Calu3 (cell line): ENCODE measurements around the gene SLX4. TPM values are rescaled to one million over a fixed set of nuclear protein-coding genes. Genes with fewer than 3 reads are reported as not detected.

ENCODE experiments used
- BruUV-seq: library from RNA; stranded (reverse); fragments of 400-500 nt; replicated peaks from 2 replicates; lab custom pipeline; 2021; lab: Mats Ljungman, UMichigan
- CTCF ChIA-PET: fragments of 300-600 bp; sonication (Branson Sonifier 250); formaldehyde crosslinking; loops from one replicate; lab custom pipeline; 2022; ENCODE audit warnings: antibody characterized with exemption; lab: Charles Lee
- DNase-seq: peaks from one replicate; pipeline ENCODE4 v3.0.0; 2022
- H3K27ac Mint-ChIP-seq: one replicate; pipeline ENCODE4 v1.8.0; 2022; ENCODE audit warnings: mixed read lengths; ENCODE audit not compliant: unreplicated experiment
- H3K27me3 Mint-ChIP-seq: one replicate; pipeline ENCODE4 v1.8.0; 2022; ENCODE audit warnings: mixed read lengths; ENCODE audit not compliant: unreplicated experiment
- H3K36me3 Mint-ChIP-seq: one replicate; pipeline ENCODE4 v1.8.0; 2022; ENCODE audit warnings: mild to moderate bottlenecking, moderate library complexity, mixed read lengths; ENCODE audit not compliant: insufficient read depth, unreplicated experiment
- H3K4me1 Mint-ChIP-seq: one replicate; pipeline ENCODE4 v1.8.0; 2022; ENCODE audit warnings: mild to moderate bottlenecking, low read depth, mixed read lengths; ENCODE audit not compliant: unreplicated experiment
- H3K4me3 Mint-ChIP-seq: one replicate; pipeline ENCODE4 v1.8.0; 2022; ENCODE audit warnings: mild to moderate bottlenecking, low read depth, moderate library complexity, mixed read lengths; ENCODE audit not compliant: unreplicated experiment
- H3K9me3 Mint-ChIP-seq: one replicate; pipeline ENCODE4 v1.8.0; 2022; ENCODE audit warnings: low read depth, mixed read lengths; ENCODE audit not compliant: unreplicated experiment
- CTCF ChIP-seq: fragments of 200-600 bp; IDR thresholded peaks from one replicate; pipeline ENCODE4 v1.8.0; 2022; ENCODE audit warnings: antibody characterized with exemption; ENCODE audit not compliant: unreplicated experiment
- intact Hi-C: fragments of 100-400 bp; cut with micrococcal nuclease; formaldehyde crosslinking; loops from one replicate; pipeline ENCODE4 v1.10.0; 2022; ENCODE audit not compliant: unreplicated experiment
- total RNA-seq: library from RNA; stranded (reverse); gene quantifications from 2 replicates; pipeline ENCODE4 v1.2.3, GENCODE V29; 2022

Gene SLX4
- total RNA-seq, 1 experiment from 2014 or later: 18.2 TPM

- no peaks in the 10 kb centered on the region for H3K9me3 Mint-ChIP-seq
- no TSS peak for BruUV-seq
- H3K27me3 Mint-ChIP-seq: no peaks in the 10 kb centered on the region
- H3K36me3 Mint-ChIP-seq: peaks cover 31% of the 10 kb centered on the region
- DNase-seq: no peak
- no peak for TF ChIP-seq CTCF
- CTCF ChIA-PET: interaction anchor here (0.5 kb wide), 1 partner anchor 544 kb away, joined by 3 read pairs; no protein-coding TSS in a partner anchor
- no peak overlapping the region for H3K4me3 Mint-ChIP-seq
- no peak overlapping the region for H3K27ac Mint-ChIP-seq
- H3K4me1 Mint-ChIP-seq: no peaks in the 10 kb centered on the region
- intact Hi-C loops: no loop called here
These were observed 9.1 kb downstream of the SLX4 start for GRCh38 chr16:3602320-3602653.

GRCh38 chr16:3601614-3602319, 9.6 kb downstream of the SLX4 start:
- H3K27me3 Mint-ChIP-seq: no peaks in the 10 kb centered on the region
- H3K4me3 Mint-ChIP-seq: no peak overlapping the region
- peaks cover 31% of the 10 kb centered on the region for H3K36me3 Mint-ChIP-seq
- no peaks in the 10 kb centered on the region for H3K9me3 Mint-ChIP-seq
- TF ChIP-seq CTCF: no peak
- no peak for DNase-seq
- H3K27ac Mint-ChIP-seq: no peak overlapping the region
- no TSS peak for BruUV-seq
- intact Hi-C loops: no loop called here
- CTCF ChIA-PET: interaction anchor here (0.5 kb wide), 1 partner anchor 544 kb away, joined by 3 read pairs; no protein-coding TSS in a partner anchor
- no peaks in the 10 kb centered on the region for H3K4me1 Mint-ChIP-seq

GRCh38 chr16:3599922-3600321, 11.5 kb downstream of the SLX4 start:
- CTCF ChIA-PET: no interaction called here
- H3K36me3 Mint-ChIP-seq: peaks cover 22% of the 10 kb centered on the region
- no peak for DNase-seq
- H3K4me3 Mint-ChIP-seq: no peak overlapping the region
- TF ChIP-seq CTCF: no peak
- intact Hi-C loops: no loop called here
- no peaks in the 10 kb centered on the region for H3K27me3 Mint-ChIP-seq
- no peak overlapping the region for H3K27ac Mint-ChIP-seq
- BruUV-seq: no TSS peak
- no peaks in the 10 kb centered on the region for H3K4me1 Mint-ChIP-seq
- no peaks in the 10 kb centered on the region for H3K9me3 Mint-ChIP-seq

- peaks cover 20% of the 10 kb centered on the region for H3K36me3 Mint-ChIP-seq
- TF ChIP-seq CTCF: no peak
- CTCF ChIA-PET: no interaction called here
- H3K27ac Mint-ChIP-seq: no peak overlapping the region
- no peaks in the 10 kb centered on the region for H3K27me3 Mint-ChIP-seq
- DNase-seq: no peak
- H3K4me3 Mint-ChIP-seq: no peak overlapping the region
- BruUV-seq: no TSS peak
- no peaks in the 10 kb centered on the region for H3K9me3 Mint-ChIP-seq
- no peaks in the 10 kb centered on the region for H3K4me1 Mint-ChIP-seq
- intact Hi-C loops: no loop called here
These were observed 12.3 kb downstream of the SLX4 start for GRCh38 chr16:3599121-3599520.
